ENCODE measurements around the gene RCVRN.

RCVRN gene

DNA sequence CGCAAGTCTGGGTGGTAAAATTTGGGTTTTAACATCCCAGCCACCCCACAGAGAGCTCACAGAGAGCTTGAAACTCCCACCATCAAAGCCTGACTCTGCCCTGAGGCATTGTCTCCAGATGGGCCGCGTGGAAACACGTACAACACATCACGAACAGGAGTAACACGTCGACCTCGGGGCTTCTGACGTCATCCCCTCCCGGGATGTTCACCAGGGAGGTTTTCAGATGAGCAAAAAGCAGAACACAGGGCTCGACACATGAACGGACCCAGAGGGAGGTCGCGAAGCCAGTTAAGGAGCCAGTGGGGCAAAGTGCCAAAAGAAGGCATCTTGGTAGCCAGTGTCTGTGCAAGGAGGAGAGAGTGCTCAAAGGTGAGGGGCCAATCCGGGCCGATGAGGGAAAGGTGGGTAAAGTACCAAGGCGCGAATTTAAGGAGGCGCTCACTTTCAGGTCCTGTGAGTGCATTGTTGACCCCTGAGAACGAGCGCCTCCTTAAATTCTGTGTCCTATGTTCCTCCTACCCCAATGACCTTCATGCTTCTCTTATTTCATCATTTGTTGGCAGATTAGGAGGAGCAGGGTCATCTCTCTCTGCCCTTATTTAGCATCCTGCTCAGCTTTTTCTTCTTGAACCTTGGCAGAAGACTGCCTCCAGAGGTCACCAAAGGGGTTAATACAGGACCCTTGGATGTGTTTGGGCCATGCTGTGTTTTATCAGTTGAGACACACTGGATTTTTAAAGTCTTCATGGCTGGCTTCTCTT, 5.6 kb downstream of the RCVRN start:
- peaks cover 6% of the 10 kb centered on the region for H3K4me1 ChIP-seq (ENCODE audit: control insufficient read depth, insufficient read depth, low read length)
- no peak overlapping the region for H3K9ac ChIP-seq (ENCODE audit: low read length in 2 of 2)
- H3K4me3 ChIP-seq (ENCODE audit: low read length in 2 of 2): no peak overlapping the region
- peak overlapping the region; percentile 37 for H3K27ac ChIP-seq (ENCODE audit: low read length)
- H3K36me3 ChIP-seq (ENCODE audit: control insufficient read depth in 2 of 2, insufficient read depth in 2 of 2, low read length in 2 of 2): no peaks in the 10 kb centered on the region
- H3K9me3 ChIP-seq (ENCODE audit: control insufficient read depth in 2 of 2, low read length in 2 of 2): peaks cover 3% of the 10 kb centered on the region in 2 donors
- H3K27me3 ChIP-seq (ENCODE audit: control insufficient read depth in 1 of 2, insufficient read depth in 2 of 2, low read length in 2 of 2): no peaks in the 10 kb centered on the region

DNA sequence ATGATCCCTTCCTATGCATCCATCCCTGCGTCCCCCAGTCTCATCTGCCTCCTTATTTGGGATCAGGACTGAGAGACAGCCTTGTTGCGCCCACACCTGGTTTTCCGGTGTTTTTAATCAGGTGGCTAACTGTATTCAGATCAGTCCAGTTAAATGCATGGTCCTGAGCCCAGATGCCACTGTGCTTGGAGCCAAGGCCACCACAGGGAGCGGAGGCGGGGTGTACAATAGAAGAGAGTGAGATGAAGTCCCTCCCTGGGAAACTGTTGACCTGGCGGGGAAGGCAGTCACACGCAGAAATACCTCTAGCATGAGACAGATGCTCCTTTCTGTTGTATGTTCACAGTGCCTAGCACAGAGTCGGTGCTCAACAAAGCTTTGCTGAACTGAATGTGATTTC, 6.3 kb downstream of the RCVRN start:
- Histone ChIP-seq H3K9ac (ENCODE audit: low read length in 2 of 2) (no peak overlapping the region), H3K9me3 (ENCODE audit: control insufficient read depth in 2 of 2, low read length in 2 of 2) (peaks cover 4 to 8% of the 10 kb centered on the region in 2 donors), H3K36me3 (ENCODE audit: control insufficient read depth in 2 of 2, insufficient read depth in 2 of 2, low read length in 2 of 2) (no peaks in the 10 kb centered on the region), H3K27ac (ENCODE audit: low read length) (no peak overlapping the region), H3K4me3 (ENCODE audit: low read length in 2 of 2) (no peak overlapping the region), H3K27me3 (ENCODE audit: control insufficient read depth in 1 of 2, insufficient read depth in 2 of 2, low read length in 2 of 2) (no peaks in the 10 kb centered on the region), H3K4me1 (ENCODE audit: control insufficient read depth, insufficient read depth, low read length) (peaks cover 6% of the 10 kb centered on the region)

DNA sequence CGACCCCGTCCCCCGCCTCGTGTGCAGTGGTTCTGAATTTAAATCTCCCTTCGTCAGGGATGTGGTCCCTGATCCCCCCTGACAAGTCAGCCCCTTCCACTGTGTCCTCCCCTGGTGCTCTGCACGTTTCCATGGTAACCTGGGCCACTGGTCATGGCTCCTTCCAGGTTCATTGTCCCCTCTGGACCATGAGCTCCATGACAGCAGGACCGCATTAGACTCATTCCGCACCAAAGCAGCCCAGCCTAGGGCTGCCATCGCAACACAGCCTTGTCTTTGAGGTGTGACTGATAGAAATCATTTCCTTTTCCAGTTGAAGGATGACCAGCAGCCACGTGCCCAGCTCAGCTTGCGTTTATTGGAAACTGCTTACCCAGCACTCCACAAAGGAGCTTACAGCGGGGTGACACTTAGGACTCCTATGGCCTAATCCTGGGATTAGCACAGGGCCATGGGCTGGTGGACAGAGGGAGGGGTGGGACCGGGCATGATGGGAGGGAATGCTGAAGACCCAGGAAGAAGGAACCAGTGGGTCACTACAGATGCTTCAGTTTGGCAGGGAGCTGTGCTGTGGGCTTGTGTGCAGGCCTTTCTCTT, 7.6 kb downstream of the RCVRN start:
- no peaks in the 10 kb centered on the region for H3K36me3 ChIP-seq (ENCODE audit: control insufficient read depth in 2 of 2, insufficient read depth in 2 of 2, low read length in 2 of 2)
- H3K27ac ChIP-seq (ENCODE audit: low read length): no peak overlapping the region
- peaks cover 6% of the 10 kb centered on the region for H3K4me1 ChIP-seq (ENCODE audit: control insufficient read depth, insufficient read depth, low read length)
- H3K9ac ChIP-seq (ENCODE audit: low read length in 2 of 2): no peak overlapping the region
- peaks cover 4 to 8% of the 10 kb centered on the region in 2 donors for H3K9me3 ChIP-seq (ENCODE audit: control insufficient read depth in 2 of 2, low read length in 2 of 2)
- H3K4me3 ChIP-seq (ENCODE audit: low read length in 2 of 2): no peak overlapping the region
- no peaks in the 10 kb centered on the region for H3K27me3 ChIP-seq (ENCODE audit: control insufficient read depth in 1 of 2, insufficient read depth in 2 of 2, low read length in 2 of 2)

DNA sequence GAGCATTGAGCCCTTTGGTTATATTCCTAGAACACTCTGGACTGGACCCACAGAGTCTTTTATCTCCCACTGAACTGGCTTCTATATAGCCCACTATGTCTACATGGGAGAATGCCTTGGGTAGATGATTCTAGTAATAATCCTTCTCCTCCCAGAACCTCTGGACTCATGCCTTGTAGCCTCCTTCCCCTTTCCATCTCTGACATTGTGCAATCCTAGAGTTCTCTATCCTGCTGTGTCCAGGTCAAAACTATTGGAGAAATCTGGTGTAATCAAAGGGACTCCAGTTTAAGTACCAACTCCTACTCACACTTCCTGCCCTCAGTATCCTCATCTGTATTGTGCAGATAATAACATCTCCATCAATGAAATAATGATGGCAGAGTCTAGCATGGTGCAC, 9.1 kb downstream of the RCVRN start:
- H3K27me3 ChIP-seq (ENCODE audit: control insufficient read depth in 1 of 2, insufficient read depth in 2 of 2, low read length in 2 of 2): no peaks in the 10 kb centered on the region
- H3K4me3 ChIP-seq (ENCODE audit: low read length in 2 of 2): no peak overlapping the region
- no peak overlapping the region for H3K27ac ChIP-seq (ENCODE audit: low read length)
- no peaks in the 10 kb centered on the region for H3K36me3 ChIP-seq (ENCODE audit: control insufficient read depth in 2 of 2, insufficient read depth in 2 of 2, low read length in 2 of 2)
- no peak overlapping the region for H3K9ac ChIP-seq (ENCODE audit: low read length in 2 of 2)
- H3K9me3 ChIP-seq (ENCODE audit: control insufficient read depth in 2 of 2, low read length in 2 of 2): peaks cover 4 to 8% of the 10 kb centered on the region in 2 donors
- H3K4me1 ChIP-seq (ENCODE audit: control insufficient read depth, insufficient read depth, low read length): peaks cover 6% of the 10 kb centered on the region

DNA sequence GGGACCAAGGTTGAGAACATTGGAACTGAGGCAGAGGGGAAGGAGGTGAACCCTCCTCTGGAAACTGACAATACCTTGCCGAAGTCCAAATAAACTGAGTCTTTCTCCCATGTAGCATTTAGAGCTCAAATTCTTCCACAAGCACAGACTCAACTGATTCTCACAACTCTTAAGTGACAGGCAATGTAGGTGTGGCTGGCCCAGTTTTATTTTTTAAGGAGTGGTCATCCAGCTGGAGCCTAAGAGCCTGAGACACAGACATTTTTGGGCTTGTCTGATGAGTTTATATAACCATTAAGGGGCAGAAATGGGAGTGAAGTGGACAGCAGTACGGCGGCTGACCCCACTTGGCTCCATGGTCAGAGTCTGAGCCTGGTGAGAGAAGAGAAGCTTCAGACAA, 10.8 kb downstream of the RCVRN start:
- no peak overlapping the region for H3K27ac ChIP-seq (ENCODE audit: low read length)
- peaks cover 4 to 8% of the 10 kb centered on the region in 2 donors for H3K9me3 ChIP-seq (ENCODE audit: control insufficient read depth in 2 of 2, low read length in 2 of 2)
- H3K27me3 ChIP-seq (ENCODE audit: control insufficient read depth in 1 of 2, insufficient read depth in 2 of 2, low read length in 2 of 2): no peaks in the 10 kb centered on the region
- no peak overlapping the region for H3K9ac ChIP-seq (ENCODE audit: low read length in 2 of 2)
- no peaks in the 10 kb centered on the region for H3K4me1 ChIP-seq (ENCODE audit: control insufficient read depth, insufficient read depth, low read length)
- no peak overlapping the region for H3K4me3 ChIP-seq (ENCODE audit: low read length in 2 of 2)
- no peaks in the 10 kb centered on the region for H3K36me3 ChIP-seq (ENCODE audit: control insufficient read depth in 2 of 2, insufficient read depth in 2 of 2, low read length in 2 of 2)

DNA sequence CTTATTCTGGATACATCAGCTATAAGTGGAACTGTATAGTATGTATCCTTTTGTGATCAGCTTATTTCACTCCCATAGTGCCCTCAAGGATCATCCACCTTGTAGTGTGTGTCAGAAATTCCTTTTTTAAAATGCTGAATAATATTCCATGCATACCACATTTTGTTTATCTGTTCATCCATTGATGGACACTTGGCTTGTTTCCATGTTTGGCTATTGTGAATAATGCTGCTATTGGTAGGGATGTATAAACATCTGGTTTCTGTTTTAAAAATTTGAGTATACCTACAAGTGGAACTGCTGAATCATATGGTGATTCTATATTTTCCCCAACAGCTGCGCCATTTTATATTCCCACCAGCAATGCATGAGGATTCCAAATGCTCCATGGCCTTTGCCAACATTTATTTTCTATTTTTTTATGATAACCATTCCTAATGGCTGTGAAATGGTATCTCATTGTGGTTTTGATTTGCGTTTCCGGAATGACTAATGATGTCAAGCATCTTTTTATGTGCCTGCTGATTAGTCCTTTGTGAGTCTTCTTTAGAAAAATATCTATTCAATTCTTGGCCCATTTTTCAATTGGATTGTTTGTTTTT, 11.6 kb downstream of the RCVRN start:
- Histone ChIP-seq H3K9me3 (ENCODE audit: control insufficient read depth in 2 of 2, low read length in 2 of 2) (peaks cover 4 to 8% of the 10 kb centered on the region in 2 donors), H3K4me3 (ENCODE audit: low read length in 2 of 2) (no peak overlapping the region), H3K4me1 (ENCODE audit: control insufficient read depth, insufficient read depth, low read length) (no peaks in the 10 kb centered on the region), H3K36me3 (ENCODE audit: control insufficient read depth in 2 of 2, insufficient read depth in 2 of 2, low read length in 2 of 2) (no peaks in the 10 kb centered on the region), H3K27me3 (ENCODE audit: control insufficient read depth in 1 of 2, insufficient read depth in 2 of 2, low read length in 2 of 2) (no peaks in the 10 kb centered on the region), H3K9ac (ENCODE audit: low read length in 2 of 2) (no peak overlapping the region), H3K27ac (ENCODE audit: low read length) (no peak overlapping the region)

DNA sequence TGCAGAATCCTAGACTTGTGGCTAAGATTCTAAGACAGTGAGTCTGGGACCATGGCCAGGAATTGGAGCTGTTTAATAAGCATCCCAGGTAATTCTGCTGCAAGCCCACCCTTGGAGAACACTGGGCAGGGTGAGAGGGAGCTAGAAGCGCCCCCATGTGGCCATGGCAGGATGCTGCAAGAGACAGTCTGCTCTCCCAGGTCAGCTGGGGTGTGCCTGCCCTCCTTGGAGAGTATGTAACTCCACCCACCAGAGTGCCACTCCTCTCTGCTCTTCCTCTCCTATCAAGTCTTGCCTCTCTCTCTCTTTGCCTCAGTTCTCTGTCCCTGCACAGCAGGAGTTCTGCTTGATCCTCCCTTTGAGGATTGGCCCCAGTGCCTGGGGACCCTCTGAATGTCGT, 14.9 kb downstream of the RCVRN start:
- no peak overlapping the region for H3K27ac ChIP-seq (ENCODE audit: low read length)

DNA sequence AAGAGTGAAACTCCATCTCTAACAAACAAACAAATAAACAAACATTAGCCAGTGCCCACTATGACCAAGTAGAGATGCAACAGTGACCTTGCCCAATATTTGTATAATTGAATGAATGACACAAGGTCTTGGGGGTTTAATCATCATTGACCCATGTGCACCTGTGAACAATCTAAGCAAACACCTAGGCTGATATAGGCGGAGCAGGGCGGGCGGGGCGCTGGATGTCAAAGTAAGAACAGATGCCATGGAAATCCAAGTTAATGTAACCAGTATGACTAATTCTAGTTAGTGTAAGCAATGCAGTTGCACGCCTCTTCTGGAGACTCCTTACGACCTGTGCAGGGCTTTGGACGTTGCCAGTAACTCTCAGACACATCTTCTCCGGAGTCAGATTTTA, 17.6 kb downstream of the RCVRN start:
- peaks cover 3 to 4% of the 10 kb centered on the region in 2 donors for H3K9me3 ChIP-seq (ENCODE audit: control insufficient read depth in 2 of 2, low read length in 2 of 2)
- H3K27ac ChIP-seq (ENCODE audit: low read length): no peak overlapping the region
- no peaks in the 10 kb centered on the region for H3K36me3 ChIP-seq (ENCODE audit: control insufficient read depth in 2 of 2, insufficient read depth in 2 of 2, low read length in 2 of 2)
- no peaks in the 10 kb centered on the region for H3K4me1 ChIP-seq (ENCODE audit: control insufficient read depth, insufficient read depth, low read length)
- no peaks in the 10 kb centered on the region for H3K27me3 ChIP-seq (ENCODE audit: control insufficient read depth in 1 of 2, insufficient read depth in 2 of 2, low read length in 2 of 2)
- H3K4me3 ChIP-seq (ENCODE audit: low read length in 2 of 2): no peak overlapping the region
- H3K9ac ChIP-seq (ENCODE audit: low read length in 2 of 2): no peak overlapping the region

More for the DNA sequence above, 14.9 kb downstream of the RCVRN start:
- Histone ChIP-seq H3K4me1 (ENCODE audit: control insufficient read depth, insufficient read depth, low read length) (no peaks in the 10 kb centered on the region), H3K27me3 (ENCODE audit: control insufficient read depth in 1 of 2, insufficient read depth in 2 of 2, low read length in 2 of 2) (no peaks in the 10 kb centered on the region), H3K36me3 (ENCODE audit: control insufficient read depth in 2 of 2, insufficient read depth in 2 of 2, low read length in 2 of 2) (no peaks in the 10 kb centered on the region), H3K9me3 (ENCODE audit: control insufficient read depth in 2 of 2, low read length in 2 of 2) (peaks cover 4 to 8% of the 10 kb centered on the region in 2 donors), H3K4me3 (ENCODE audit: low read length in 2 of 2) (no peak overlapping the region), H3K9ac (ENCODE audit: low read length in 2 of 2) (no peak overlapping the region)

DNA sequence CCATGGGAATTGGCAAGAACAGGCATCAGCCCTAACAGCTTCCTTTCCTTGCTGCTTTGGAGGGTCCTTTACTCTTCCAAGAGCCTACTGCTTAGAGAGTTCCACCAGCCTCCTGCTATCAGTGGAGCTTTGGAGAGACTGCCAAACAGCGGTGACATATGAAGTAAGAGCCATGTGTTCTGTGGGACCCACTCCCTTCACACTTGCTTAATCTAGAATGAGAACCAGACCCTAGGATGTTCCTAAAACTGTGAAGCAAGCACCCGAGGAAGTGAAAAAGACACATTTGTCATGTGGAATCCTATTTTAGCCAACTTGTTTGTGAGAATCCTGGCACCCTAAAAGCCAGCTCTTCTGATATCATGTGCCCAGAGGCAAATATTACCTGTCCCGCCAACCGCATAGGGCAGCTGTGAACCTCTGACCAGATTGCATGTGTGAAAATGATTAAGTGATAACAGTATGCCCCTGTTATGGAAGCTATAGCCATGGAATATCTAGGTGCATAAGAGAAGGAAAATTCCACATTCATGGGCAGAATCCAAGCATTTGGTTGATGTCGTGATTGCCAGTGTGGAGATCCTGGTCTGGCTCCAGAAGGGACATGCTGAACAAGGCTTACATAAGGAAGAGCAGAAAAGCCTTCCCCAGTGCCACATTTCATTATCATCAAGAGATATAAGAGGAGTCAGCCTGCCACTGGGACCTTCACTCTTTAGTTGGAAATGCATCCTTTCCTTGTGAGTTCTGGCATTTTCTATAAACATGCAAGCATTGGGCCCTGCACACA, 18.7 kb downstream of the RCVRN start:
- Histone ChIP-seq H3K9ac (ENCODE audit: low read length in 2 of 2) (no peak overlapping the region), H3K9me3 (ENCODE audit: control insufficient read depth in 2 of 2, low read length in 2 of 2) (peaks cover 4 to 8% of the 10 kb centered on the region in 2 donors), H3K4me1 (ENCODE audit: control insufficient read depth, insufficient read depth, low read length) (no peaks in the 10 kb centered on the region), H3K27ac (ENCODE audit: low read length) (no peak overlapping the region), H3K4me3 (ENCODE audit: low read length in 2 of 2) (no peak overlapping the region), H3K36me3 (ENCODE audit: control insufficient read depth in 2 of 2, insufficient read depth in 2 of 2, low read length in 2 of 2) (no peaks in the 10 kb centered on the region), H3K27me3 (ENCODE audit: control insufficient read depth in 1 of 2, insufficient read depth in 2 of 2, low read length in 2 of 2) (no peaks in the 10 kb centered on the region)

DNA sequence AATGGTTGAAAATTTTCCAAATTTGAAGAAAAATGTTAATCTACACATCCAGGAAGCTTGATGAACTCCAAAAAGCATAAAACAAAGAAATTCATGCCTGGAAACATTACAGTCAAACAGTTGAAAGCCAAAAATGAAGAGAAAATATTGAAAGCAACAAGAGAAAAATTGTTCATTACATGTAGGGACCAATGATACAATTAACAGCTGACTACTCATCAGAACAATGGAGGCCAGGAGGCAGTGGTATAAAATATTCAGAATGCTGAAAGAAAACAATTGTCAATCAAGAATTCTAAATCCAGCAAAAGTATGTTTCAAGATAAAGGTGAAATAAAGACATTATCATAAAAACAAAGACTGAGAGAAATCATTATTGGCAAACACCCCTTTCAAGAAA, 21.6 kb downstream of the RCVRN start:
- Histone ChIP-seq H3K9ac (ENCODE audit: low read length in 2 of 2) (no peak overlapping the region), H3K9me3 (ENCODE audit: control insufficient read depth in 2 of 2, low read length in 2 of 2) (peaks cover 4 to 8% of the 10 kb centered on the region in 2 donors), H3K4me3 (ENCODE audit: low read length in 2 of 2) (no peak overlapping the region), H3K4me1 (ENCODE audit: control insufficient read depth, insufficient read depth, low read length) (no peaks in the 10 kb centered on the region), H3K36me3 (ENCODE audit: control insufficient read depth in 2 of 2, insufficient read depth in 2 of 2, low read length in 2 of 2) (no peaks in the 10 kb centered on the region), H3K27me3 (ENCODE audit: control insufficient read depth in 1 of 2, insufficient read depth in 2 of 2, low read length in 2 of 2) (no peaks in the 10 kb centered on the region), H3K27ac (ENCODE audit: low read length) (no peak overlapping the region)
